Endodermal cell (in vitro differentiated cells): Measurements from ENCODE around the gene TRIM36. TPM values are rescaled to one million over a fixed set of nuclear protein-coding genes. Genes with fewer than 3 reads are reported as not detected.

Experiments used
- DNase-seq: peaks from one replicate; pipeline ENCODE4 v3.0.0-alpha.2; 2017
- H3K27ac ChIP-seq: 2 replicates; pipeline ENCODE4 v1.5.1; 2013; ENCODE audit warnings: mild to moderate bottlenecking, low read depth, low read length, moderate library complexity
- H3K27me3 ChIP-seq: 2 replicates; pipeline ENCODE4 v1.6.1; 2013; ENCODE audit warnings: mild to moderate bottlenecking, low read length, moderate library complexity; ENCODE audit not compliant: insufficient read depth, control insufficient read depth, poor library complexity, severe bottlenecking
- H3K36me3 ChIP-seq: 2 replicates; pipeline ENCODE4 v1.7.0; 2013; ENCODE audit warnings: mild to moderate bottlenecking, low read length, moderate library complexity; ENCODE audit not compliant: control insufficient read depth, insufficient read depth
- H3K4me1 ChIP-seq: one replicate; pipeline ENCODE4 v1.7.0; 2013; ENCODE audit warnings: low read length; ENCODE audit not compliant: control insufficient read depth, insufficient read depth
- H3K4me3 ChIP-seq: 2 replicates; pipeline ENCODE4 v1.5.1; 2013; ENCODE audit warnings: mild to moderate bottlenecking, low read length, moderate library complexity
- H3K9ac ChIP-seq: 2 replicates; pipeline ENCODE4 v1.6.1; 2013; ENCODE audit warnings: mild to moderate bottlenecking, low read length, moderate library complexity; ENCODE audit not compliant: poor library complexity, severe bottlenecking; ENCODE audit errors: extremely low read depth
- H3K9me3 ChIP-seq: 2 replicates; pipeline ENCODE4 v1.6.1; 2013; ENCODE audit warnings: mild to moderate bottlenecking, low read length, moderate library complexity; ENCODE audit not compliant: control insufficient read depth
- H3K27ac Mint-ChIP-seq: 2 replicates; pipeline ENCODE4 v1.8.0; 2020; ENCODE audit warnings: mixed read lengths
- H3K27me3 Mint-ChIP-seq: 2 replicates; pipeline ENCODE4 v1.8.0; 2021; ENCODE audit warnings: mild to moderate bottlenecking, mixed read lengths; ENCODE audit not compliant: insufficient read depth
- H3K36me3 Mint-ChIP-seq: 2 replicates; pipeline ENCODE4 v1.8.0; 2020; ENCODE audit warnings: low read depth, mixed read lengths
- H3K4me1 Mint-ChIP-seq: 2 replicates; pipeline ENCODE4 v1.8.0; 2020; ENCODE audit warnings: mixed read lengths
- H3K4me3 Mint-ChIP-seq: 2 replicates; pipeline ENCODE4 v1.8.0; 2020; ENCODE audit warnings: mild to moderate bottlenecking, moderate library complexity, mixed read lengths
- H3K9me3 Mint-ChIP-seq: 2 replicates; pipeline ENCODE4 v1.8.0; 2020; ENCODE audit warnings: mild to moderate bottlenecking, mixed read lengths
- CTCF ChIP-seq: fragments of 200-600 bp; sonication (generic); conservative IDR thresholded peaks from 2 replicates; pipeline ENCODE4 v1.5.0; 2021; ENCODE audit warnings: antibody characterized with exemption, mild to moderate bottlenecking
- WGBS, 2 experiments: methylation state at CpG; one replicate each; pipeline versions ENCODE4 v1.1.5 to v1.1.7; 2013; ENCODE audit warnings: missing lambda C conversion rate in 2 of 2, mixed read lengths in 1 of 2; ENCODE audit not compliant: insufficient coverage in 1 of 2, insufficient read length in 1 of 2; 5-methylcytosine and 5-hydroxymethylcytosine counted together
- long read RNA-seq, 4 experiments: library from polyadenylated mRNA in 2 of 4; library from RNA in 1 of 4; library from capped mRNA in 1 of 4; stranded (forward) in 3 of 4; unstranded in 1 of 4; transcript quantifications; one replicate each; pipeline ENCODE4 v2.0.0, GENCODE V29; 2020 to 2021; ENCODE audit warnings: inconsistent platforms in 1 of 4
- polyA plus RNA-seq, 2 experiments: library from polyadenylated mRNA; stranded (reverse); fragments of 50-300 nt; gene quantifications; one replicate each; pipeline ENCODE4 v1.2.3, GENCODE V29; 2013
- total RNA-seq, 2 donors: library from RNA; stranded (reverse); fragmentation: NEBNext Ultra II Directional in 1 of 2; extraction: Animal tissue kit (Norgen Biotek cat#: 25700) in 1 of 2; gene quantifications; 2 replicates in 1 of 2; 3 replicates in 1 of 2; pipeline ENCODE4 v1.2.1, GENCODE V29; 2021

TRIM36 gene
- 10 to 100 TPM; 13.3 to 17.3 TPM for total RNA-seq
- polyA plus RNA-seq (2013, experiment 1 of 2) = 19.8 TPM
- polyA plus RNA-seq (2013, experiment 2 of 2) = 19.7 TPM
- long read RNA-seq, experiment 1, partial matches to known transcripts = 2 of 5 reads
- long read RNA-seq, experiment 1, other reads (novel, unspliced or antisense) = 3 of 5 reads
- long read RNA-seq, experiment 2, full-length matches to known transcripts = 16 of 21 reads
- long read RNA-seq, experiment 2, partial matches to known transcripts = 4 of 21 reads
- long read RNA-seq, experiment 2, other reads (novel, unspliced or antisense) = 1 of 21 reads
- long read RNA-seq, experiment 3, full-length matches to known transcripts = 55 of 72 reads
- long read RNA-seq, experiment 3, partial matches to known transcripts = 7 of 72 reads
- long read RNA-seq, experiment 3, other reads (novel, unspliced or antisense) = 10 of 72 reads
- long read RNA-seq, experiment 4, full-length matches to known transcripts = 1 of 7 reads
- long read RNA-seq, experiment 4, partial matches to known transcripts = 2 of 7 reads
- long read RNA-seq, experiment 4, other reads (novel, unspliced or antisense) = 4 of 7 reads

- H3K36me3 Mint-ChIP-seq = peaks cover 34% of the 10 kb centered on the region
- H3K4me3 Mint-ChIP-seq = peak within 1 kb of the TSS; percentile 80
- peak; percentile 29 for TF ChIP-seq CTCF
- H3K4me1 ChIP-seq = no peaks in the 10 kb centered on the region
- peak within 1 kb of the TSS; percentile 83 for H3K9ac ChIP-seq
- H3K9me3 ChIP-seq = peaks cover 37% of the 10 kb centered on the region
- peak within 1 kb of the TSS; percentile 89 for H3K27ac ChIP-seq
- peak; percentile 99 for DNase-seq
- peaks cover 27% of the 10 kb centered on the region for H3K27me3 Mint-ChIP-seq
- peaks cover 36% of the 10 kb centered on the region for H3K9me3 Mint-ChIP-seq
- 0% methylated on average over 14 to 68 of the region's 68 CpGs for WGBS, 2 experiments
- H3K27ac Mint-ChIP-seq = peak within 1 kb of the TSS; percentile 92
- H3K4me1 Mint-ChIP-seq = peaks cover 15% of the 10 kb centered on the region
- H3K36me3 ChIP-seq = peaks cover 5% of the 10 kb centered on the region
- H3K4me3 ChIP-seq = peak within 1 kb of the TSS; percentile 86
- peaks cover 22% of the 10 kb centered on the region for H3K27me3 ChIP-seq
Observed at GRCh38 chr5:115169487-115170133, at the start of gene TRIM36. TRIM36 (minus strand) TSS chr5:115169908; CDS start chr5:115169634, 274 bp downstream.

- no peak overlapping the region for H3K27ac Mint-ChIP-seq
- 86% methylated on average over 1 of the region's 1 CpG; no CpG with 5 or more reads in 1 of the 2 experiments for WGBS, 2 experiments
- TF ChIP-seq CTCF = no peak
Observed at GRCh38 chr5:115214541-115214940, 44.8 kb upstream of the TRIM36 start.

GRCh38 chr5:115209279-115209678 lies 39.6 kb upstream of the TRIM36 start:
- Histone ChIP-seq H3K27ac (no peak overlapping the region), H3K9me3 (no peaks in the 10 kb centered on the region), H3K4me3 (no peak overlapping the region), H3K9ac (no peak overlapping the region), H3K4me1 (no peaks in the 10 kb centered on the region), H3K36me3 (peaks cover 20% of the 10 kb centered on the region), H3K27me3 (no peaks in the 10 kb centered on the region)
- Mint-ChIP-seq H3K36me3 (peaks cover 8% of the 10 kb centered on the region), H3K27me3 (no peaks in the 10 kb centered on the region), H3K27ac (no peak overlapping the region), H3K9me3 (no peaks in the 10 kb centered on the region), H3K4me1 (no peaks in the 10 kb centered on the region), H3K4me3 (no peak overlapping the region)
- no peak for TF ChIP-seq CTCF
- WGBS, 2 experiments = 86 to 91% methylated on average over 1 to 3 of the region's 3 CpGs
- DNase-seq = no peak

More at GRCh38 chr5:115214541-115214940, 44.8 kb upstream of the TRIM36 start:
- DNase-seq = no peak
- peaks cover 19% of the 10 kb centered on the region for H3K36me3 Mint-ChIP-seq
- Histone ChIP-seq H3K9me3 (no peaks in the 10 kb centered on the region), H3K4me3 (no peak overlapping the region), H3K27me3 (no peaks in the 10 kb centered on the region), H3K9ac (no peak overlapping the region), H3K27ac (no peak overlapping the region), H3K36me3 (peaks cover 34% of the 10 kb centered on the region), H3K4me1 (no peaks in the 10 kb centered on the region)
- no peak overlapping the region for H3K4me3 Mint-ChIP-seq
- H3K27me3 Mint-ChIP-seq = no peaks in the 10 kb centered on the region
- no peaks in the 10 kb centered on the region for H3K9me3 Mint-ChIP-seq
- H3K4me1 Mint-ChIP-seq = no peaks in the 10 kb centered on the region
